Measurements from ENCODE around the gene AZU1.

- TF ChIP-seq POLR2A (IDR thresholded peaks at IDR 0.05; ENCODE audit: low read length) (no peak), GATA1 (IDR thresholded peaks at IDR 0.05; ENCODE audit: low read depth, low read length) (no peak)
Measured at GRCh38 chr19:815775-816499, 11.7 kb upstream of the AZU1 start.

All from erythroblast (primary cell).